Measurements from ENCODE around the gene MEAK7. TPM values are rescaled to one million over a fixed set of nuclear protein-coding genes. Genes with fewer than 3 reads are reported as not detected.

Gene MEAK7
- total and polyA plus RNA-seq, 12 donors: 3.2 to 7.6 (median 5.5) TPM

GRCh38 chr16:84477661-84478060 is 26.8 kb downstream of the MEAK7 start:
- TF ChIP-seq, protein P1, sequence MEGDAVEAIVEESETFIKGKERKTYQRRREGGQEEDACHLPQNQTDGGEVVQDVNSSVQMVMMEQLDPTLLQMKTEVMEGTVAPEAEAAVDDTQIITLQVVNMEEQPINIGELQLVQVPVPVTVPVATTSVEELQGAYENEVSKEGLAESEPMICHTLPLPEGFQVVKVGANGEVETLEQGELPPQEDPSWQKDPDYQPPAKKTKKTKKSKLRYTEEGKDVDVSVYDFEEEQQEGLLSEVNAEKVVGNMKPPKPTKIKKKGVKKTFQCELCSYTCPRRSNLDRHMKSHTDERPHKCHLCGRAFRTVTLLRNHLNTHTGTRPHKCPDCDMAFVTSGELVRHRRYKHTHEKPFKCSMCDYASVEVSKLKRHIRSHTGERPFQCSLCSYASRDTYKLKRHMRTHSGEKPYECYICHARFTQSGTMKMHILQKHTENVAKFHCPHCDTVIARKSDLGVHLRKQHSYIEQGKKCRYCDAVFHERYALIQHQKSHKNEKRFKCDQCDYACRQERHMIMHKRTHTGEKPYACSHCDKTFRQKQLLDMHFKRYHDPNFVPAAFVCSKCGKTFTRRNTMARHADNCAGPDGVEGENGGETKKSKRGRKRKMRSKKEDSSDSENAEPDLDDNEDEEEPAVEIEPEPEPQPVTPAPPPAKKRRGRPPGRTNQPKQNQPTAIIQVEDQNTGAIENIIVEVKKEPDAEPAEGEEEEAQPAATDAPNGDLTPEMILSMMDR (IDR thresholded peaks at IDR 0.05): no peak
- H3K4me3 ChIP-seq: no peak overlapping the region
- no peak for DNase-seq

DNA sequence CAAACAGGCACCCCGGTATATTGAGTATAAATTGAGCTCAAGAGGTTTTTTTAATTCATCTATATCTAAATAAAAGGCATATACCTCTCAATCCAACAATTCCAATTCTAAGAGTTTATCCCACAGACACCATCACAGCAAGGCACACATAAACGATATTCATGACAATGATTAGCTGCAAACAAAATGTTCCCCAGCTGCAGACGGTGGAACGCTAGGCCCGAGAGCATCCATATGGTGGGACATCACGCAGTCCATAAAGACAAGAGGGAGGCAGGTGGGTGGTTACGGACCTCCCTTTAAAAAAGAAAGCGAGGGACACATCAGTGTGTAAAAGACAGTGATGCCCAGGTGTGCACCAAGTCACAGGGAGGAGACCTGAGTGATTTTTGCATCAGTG is 28.1 kb downstream of the MEAK7 start:
- intact Hi-C loops (cut with DNase I): no loop called here
- Histone ChIP-seq H3K4me1 (no peaks in the 10 kb centered on the region), H3K27ac (no peak overlapping the region), H3K27me3 (no peaks in the 10 kb centered on the region), H3K4me3 (no peak overlapping the region), H3K36me3 (peaks cover 0 to 39% (median 11%) of the 10 kb centered on the region in 9 donors), H3K9me3 (peaks cover 0 to 6% (median 0%) of the 10 kb centered on the region in 11 donors)
- DNase-seq: no peak
- 95 to 96% methylated on average over 8 of the region's 8 CpGs for WGBS, 2 donors
- TF ChIP-seq, protein P1 (IDR thresholded peaks at IDR 0.05): no peak
- no peak for ATAC-seq

More at GRCh38 chr16:84477661-84478060, 26.8 kb downstream of the MEAK7 start:
- intact Hi-C loops (cut with DNase I): no loop called here
- no peak for ATAC-seq
- H3K27me3 ChIP-seq: no peaks in the 10 kb centered on the region
- peaks cover 0 to 51% (median 13%) of the 10 kb centered on the region in 9 donors for H3K36me3 ChIP-seq
- H3K9me3 ChIP-seq: peaks cover 0 to 3% (median 0%) of the 10 kb centered on the region in 11 donors
- no peak overlapping the region for H3K27ac ChIP-seq
- peaks cover 0 to 8% (median 0%) of the 10 kb centered on the region in 9 donors for H3K4me1 ChIP-seq
- 83 to 92% methylated on average over 7 of the region's 7 CpGs for WGBS, 2 donors

DNA sequence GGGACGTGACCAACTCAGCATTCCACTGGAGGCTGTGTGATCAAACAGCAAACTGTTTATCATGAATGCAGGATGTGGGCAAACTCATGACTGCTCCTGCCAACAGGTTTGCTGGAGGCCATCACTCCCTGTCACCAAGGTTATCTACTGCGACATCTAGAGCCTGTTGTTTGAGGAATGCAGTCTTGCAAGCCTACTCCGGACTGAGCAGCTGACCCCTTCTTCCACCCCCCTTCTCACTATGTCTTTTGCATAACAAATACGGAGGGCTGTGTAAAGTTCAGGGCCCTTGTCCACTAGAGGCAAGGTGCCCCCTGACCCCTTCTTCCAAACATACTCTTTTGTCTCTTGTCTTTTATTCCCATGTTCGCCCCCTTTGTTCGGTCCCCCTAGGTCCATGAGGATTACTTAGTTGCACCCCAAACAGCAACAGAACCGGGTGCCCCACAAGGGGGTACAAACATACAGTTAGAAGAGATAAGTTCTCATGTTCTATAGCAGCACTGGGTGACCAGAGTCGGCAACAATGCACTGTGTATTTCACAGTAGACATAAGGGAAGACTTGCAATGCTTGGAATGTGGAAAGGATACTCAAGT is 28.7 kb downstream of the MEAK7 start:
- no peak overlapping the region for H3K4me3 ChIP-seq
- 86 to 88% methylated on average over 8 of the region's 8 CpGs for WGBS, 2 donors
- H3K4me1 ChIP-seq: no peaks in the 10 kb centered on the region
- TF ChIP-seq, protein P1 (IDR thresholded peaks at IDR 0.05): no peak
- no peak overlapping the region for H3K27ac ChIP-seq
- intact Hi-C loops (cut with DNase I): no loop called here
- no peak for DNase-seq
- H3K27me3 ChIP-seq: no peaks in the 10 kb centered on the region
- H3K9me3 ChIP-seq: peaks cover 0 to 7% (median 0%) of the 10 kb centered on the region in 11 donors
- no peak for ATAC-seq
- H3K36me3 ChIP-seq: peaks cover 0 to 32% (median 4%) of the 10 kb centered on the region in 9 donors

DNA sequence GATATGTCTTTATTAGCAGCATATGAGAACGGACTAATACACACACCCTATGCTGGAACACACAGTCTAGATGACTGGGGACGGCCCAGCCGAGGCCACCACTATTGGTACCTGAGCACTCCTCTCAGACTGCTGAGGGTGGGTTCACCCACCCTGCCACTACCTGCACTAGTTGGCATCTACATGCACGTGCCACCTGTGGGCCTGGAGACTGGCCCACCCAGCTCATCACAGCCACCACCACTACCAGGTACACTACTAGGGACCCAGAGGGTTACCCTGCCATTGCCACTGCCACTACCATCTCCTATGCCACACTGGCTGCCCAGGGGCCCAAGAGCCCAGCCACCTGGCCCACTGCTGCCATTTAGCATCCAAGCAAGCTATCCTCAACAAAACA is 32.5 kb downstream of the MEAK7 start:
- Histone ChIP-seq H3K36me3 (peaks cover 0 to 17% (median 2%) of the 10 kb centered on the region in 9 donors), H3K4me3 (no peak overlapping the region), H3K27ac (no peak overlapping the region), H3K4me1 (no peaks in the 10 kb centered on the region), H3K9me3 (peaks cover 0 to 21% (median 0%) of the 10 kb centered on the region in 11 donors), H3K27me3 (no peaks in the 10 kb centered on the region)
- no peak for ATAC-seq
- no peak for DNase-seq
- TF ChIP-seq, protein P1 (IDR thresholded peaks at IDR 0.05): no peak
- intact Hi-C loops (cut with DNase I): no loop called here
- 84 to 100% methylated on average over 4 of the region's 4 CpGs for WGBS, 2 donors

Data from heart right ventricle (tissue), 16 donors.